Measurements from ENCODE around the gene RILPL1. TPM values are rescaled to one million over a fixed set of nuclear protein-coding genes. Genes with fewer than 3 reads are reported as not detected.

Gene RILPL1
- total and polyA plus RNA-seq, 2 of the 4 experiments (the other 2 are of a cell fraction), result 11.1 to 19.8 TPM

DNA sequence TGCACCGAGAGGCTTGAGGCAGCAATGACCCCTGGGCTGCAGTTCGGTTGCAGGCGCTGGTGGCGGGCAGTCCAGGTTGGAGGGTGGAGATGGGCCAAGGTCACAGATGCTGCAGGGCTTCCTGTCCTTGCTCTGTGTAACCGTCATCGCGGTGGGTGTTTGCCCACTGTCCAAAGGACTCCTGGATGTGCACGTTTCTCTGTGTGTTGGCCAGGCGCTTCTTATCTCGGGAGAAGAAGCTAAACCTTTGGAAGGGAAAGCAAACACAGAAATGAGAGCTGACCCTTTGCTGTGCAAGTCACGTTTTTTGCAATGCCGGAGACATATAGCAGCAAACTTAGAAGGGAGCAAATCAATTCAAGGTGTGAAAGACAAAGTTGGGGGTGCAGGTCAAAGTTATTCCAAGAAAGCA is 61.1 kb downstream of the RILPL1 start:
- Histone ChIP-seq H2BK5ac (ENCODE audit: low read depth, low read length, poor library complexity, severe bottlenecking) (no peak overlapping the region), H4K5ac (ENCODE audit: low read depth, low read length) (no peak overlapping the region), H4K8ac (ENCODE audit: low read depth in 2 of 2, low read length in 2 of 2) (no peak overlapping the region), H3K4ac (ENCODE audit: low read depth, low read length) (no peak overlapping the region), H3K4me3 (ENCODE audit: insufficient read depth, low read depth, low read length) (no peak overlapping the region), H3K9me1 (ENCODE audit: insufficient read depth, low read length) (no peaks in the 10 kb centered on the region; the same call in 1 of the 2 replicates), H3K27ac (ENCODE audit: insufficient read depth, low read length) (no peak overlapping the region), H3K23ac (ENCODE audit: low read depth, low read length) (no peak overlapping the region), H2BK20ac (ENCODE audit: low read depth, low read length) (no peak overlapping the region), H3K56ac (ENCODE audit: extremely low read depth, insufficient read depth, low read length) (no peak overlapping the region), H2AK5ac (ENCODE audit: low read depth, low read length) (no peak overlapping the region), H3K4me1 (ENCODE audit: control insufficient read depth, insufficient read depth, low read length) (peaks cover 3% of the 10 kb centered on the region), H2BK15ac (ENCODE audit: low read depth, low read length) (no peak overlapping the region), H2AK9ac (replicated peaks; ENCODE audit: low read depth, low read length, poor library complexity) (no peak overlapping the region), H3K14ac (replicated peaks; ENCODE audit: low read depth, low read length) (no peak overlapping the region), H3K9me3 (ENCODE audit: control insufficient read depth, insufficient read depth, low read length) (no peaks in the 10 kb centered on the region), H4K20me1 (ENCODE audit: insufficient read depth, low read length) (peaks cover 23% of the 10 kb centered on the region), H2AFZ (replicated peaks; ENCODE audit: low read length, poor library complexity) (no peak overlapping the region), H3K27me3 (ENCODE audit: control insufficient read depth, insufficient read depth, low read length) (no peaks in the 10 kb centered on the region), H3K36me3 (ENCODE audit: control insufficient read depth, insufficient read depth, low read length) (peaks cover 25% of the 10 kb centered on the region), H2BK120ac (ENCODE audit: low read depth, low read length) (no peak overlapping the region), H4K91ac (ENCODE audit: insufficient read depth, low read depth, low read length) (no peak overlapping the region), H3K79me1 (ENCODE audit: low read depth in 1 of 2, low read length in 2 of 2) (peaks cover 13 to 51% of the 10 kb centered on the region in 2 experiments), H3K9ac (ENCODE audit: low read depth, low read length) (no peak overlapping the region), H3K4me2 (ENCODE audit: low read depth, low read length) (no peak overlapping the region), H3K18ac (ENCODE audit: low read depth, low read length) (no peak overlapping the region)
- no peak for ATAC-seq (ENCODE audit: low read depth)
- BruUV-seq (replicated peaks), result no TSS peak
- in situ Hi-C loops (cut with MboI; ENCODE audit: low sequenced_read_pairs) (no loop called here), dilution Hi-C loops (cut with HindIII; ENCODE audit: low sequenced_read_pairs, unreplicated experiment) (no loop called here), intact Hi-C loops (cut with micrococcal nuclease) (no loop called here)
- 92% methylated on average over 7 of the region's 12 CpGs; no CpG with 5 or more reads in 1 of the 2 experiments for WGBS, 2 experiments (ENCODE audit: extremely low coverage in 2 of 2, insufficient read length in 1 of 2)
- DNase-seq, result no peak
- TF ChIP-seq MAZ (IDR thresholded peaks at IDR 0.05; ENCODE audit: borderline replicate concordance, low read depth, low read length) (no peak), MXI1 (IDR thresholded peaks at IDR 0.05; ENCODE audit: borderline replicate concordance, low read depth, low read length) (no peak), BHLHE40 (IDR thresholded peaks at IDR 0.05; ENCODE audit: low read depth, low read length) (no peak), NFE2L2 (IDR thresholded peaks at IDR 0.05; ENCODE audit: low read depth, low read length) (no peak), FOS (IDR thresholded peaks at IDR 0.05; ENCODE audit: low read depth, low read length) (no peak), RAD21 (IDR thresholded peaks at IDR 0.05; ENCODE audit: low read length) (no peak), CEBPB (IDR thresholded peaks at IDR 0.05; ENCODE audit: low read depth, low read length) (no peak), CHD1 (IDR thresholded peaks at IDR 0.05; ENCODE audit: low read depth, low read length) (no peak), MAFK (IDR thresholded peaks at IDR 0.05; ENCODE audit: low read depth, low read length) (no peak)
- TF ChIP-seq, protein P1, sequence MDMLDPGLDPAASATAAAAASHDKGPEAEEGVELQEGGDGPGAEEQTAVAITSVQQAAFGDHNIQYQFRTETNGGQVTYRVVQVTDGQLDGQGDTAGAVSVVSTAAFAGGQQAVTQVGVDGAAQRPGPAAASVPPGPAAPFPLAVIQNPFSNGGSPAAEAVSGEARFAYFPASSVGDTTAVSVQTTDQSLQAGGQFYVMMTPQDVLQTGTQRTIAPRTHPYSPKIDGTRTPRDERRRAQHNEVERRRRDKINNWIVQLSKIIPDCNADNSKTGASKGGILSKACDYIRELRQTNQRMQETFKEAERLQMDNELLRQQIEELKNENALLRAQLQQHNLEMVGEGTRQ (IDR thresholded peaks at IDR 0.05; ENCODE audit: low read depth, low read length), result no peak
- TF ChIP-seq, protein P2, sequence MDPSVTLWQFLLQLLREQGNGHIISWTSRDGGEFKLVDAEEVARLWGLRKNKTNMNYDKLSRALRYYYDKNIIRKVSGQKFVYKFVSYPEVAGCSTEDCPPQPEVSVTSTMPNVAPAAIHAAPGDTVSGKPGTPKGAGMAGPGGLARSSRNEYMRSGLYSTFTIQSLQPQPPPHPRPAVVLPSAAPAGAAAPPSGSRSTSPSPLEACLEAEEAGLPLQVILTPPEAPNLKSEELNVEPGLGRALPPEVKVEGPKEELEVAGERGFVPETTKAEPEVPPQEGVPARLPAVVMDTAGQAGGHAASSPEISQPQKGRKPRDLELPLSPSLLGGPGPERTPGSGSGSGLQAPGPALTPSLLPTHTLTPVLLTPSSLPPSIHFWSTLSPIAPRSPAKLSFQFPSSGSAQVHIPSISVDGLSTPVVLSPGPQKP (IDR thresholded peaks at IDR 0.05; ENCODE audit: borderline replicate concordance, low read depth, low read length), result no peak
- TF ChIP-seq, protein P3, sequence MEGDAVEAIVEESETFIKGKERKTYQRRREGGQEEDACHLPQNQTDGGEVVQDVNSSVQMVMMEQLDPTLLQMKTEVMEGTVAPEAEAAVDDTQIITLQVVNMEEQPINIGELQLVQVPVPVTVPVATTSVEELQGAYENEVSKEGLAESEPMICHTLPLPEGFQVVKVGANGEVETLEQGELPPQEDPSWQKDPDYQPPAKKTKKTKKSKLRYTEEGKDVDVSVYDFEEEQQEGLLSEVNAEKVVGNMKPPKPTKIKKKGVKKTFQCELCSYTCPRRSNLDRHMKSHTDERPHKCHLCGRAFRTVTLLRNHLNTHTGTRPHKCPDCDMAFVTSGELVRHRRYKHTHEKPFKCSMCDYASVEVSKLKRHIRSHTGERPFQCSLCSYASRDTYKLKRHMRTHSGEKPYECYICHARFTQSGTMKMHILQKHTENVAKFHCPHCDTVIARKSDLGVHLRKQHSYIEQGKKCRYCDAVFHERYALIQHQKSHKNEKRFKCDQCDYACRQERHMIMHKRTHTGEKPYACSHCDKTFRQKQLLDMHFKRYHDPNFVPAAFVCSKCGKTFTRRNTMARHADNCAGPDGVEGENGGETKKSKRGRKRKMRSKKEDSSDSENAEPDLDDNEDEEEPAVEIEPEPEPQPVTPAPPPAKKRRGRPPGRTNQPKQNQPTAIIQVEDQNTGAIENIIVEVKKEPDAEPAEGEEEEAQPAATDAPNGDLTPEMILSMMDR (conservative IDR thresholded peaks at IDR 0.05; ENCODE audit: low read depth, low read length), result no peak
- ChIA-PET POLR2A (ENCODE audit: unreplicated experiment) (no interaction called here), CTCF (no interaction called here)
